SK-N-SH (cell line): ENCODE results near the gene MALAT1. TPM values are rescaled to one million over a fixed set of nuclear protein-coding genes. Genes with fewer than 3 reads are reported as not detected.

Experiments
- CTCF ChIA-PET: fragments of 300-600, 350-600 bp; formaldehyde crosslinking; extraction: SDS; loops from one replicate; lab custom pipeline; 2021; lab: Yijun Ruan, JAX
- POLR2A ChIA-PET: fragments of 350-600 bp; sonication (Branson Sonifier 250); formaldehyde crosslinking; extraction: SDS; loops from one replicate; lab custom pipeline; 2020; ENCODE audit warnings: antibody characterized with exemption, inconsistent platforms; lab: Yijun Ruan, JAX
- DNase-seq: peaks from one replicate; pipeline ENCODE4 v3.0.0; 2012
- H2AFZ ChIP-seq: fragments of 200-600 bp; sonication (generic); 2 replicates; pipeline ENCODE4 v1.8.1; 2016; ENCODE audit warnings: antibody characterized with exemption, mild to moderate bottlenecking, low read depth
- H3F3A ChIP-seq: fragments of 200-600 bp; sonication (generic); replicated peaks from 2 replicates; pipeline ENCODE3; 2016; ENCODE audit warnings: antibody characterized with exemption, mild to moderate bottlenecking; ENCODE audit not compliant: insufficient read depth
- H3K27ac ChIP-seq, 2 experiments: fragments of 200-500 bp in 1 of 2; fragments of 200-600 bp in 1 of 2; sonication (Bioruptor generic) in 1 of 2; sonication (generic), shearing (Covaris generic) in 1 of 2; 2 replicates each; pipeline versions ENCODE4 v1.5.1 to v1.6.1; 2014 to 2016; ENCODE audit warnings: low read depth in 2 of 2, inconsistent platforms in 1 of 2, low read length in 1 of 2, mild to moderate bottlenecking in 1 of 2, mixed read lengths in 1 of 2
- H3K27me3 ChIP-seq: fragments of 200-600 bp; sonication (generic), shearing (Covaris generic); 2 replicates; pipeline ENCODE4 v1.6.1; 2016; ENCODE audit warnings: mixed run types; ENCODE audit not compliant: insufficient read depth
- H3K36me3 ChIP-seq, 2 experiments: fragments of 200-500 bp in 1 of 2; fragments of 200-600 bp in 1 of 2; sonication (Bioruptor generic) in 1 of 2; sonication (generic) in 1 of 2; replicated peaks in 1 of 2; 2 replicates each; pipeline versions ENCODE3 to v1.5.1; 2014 to 2016; ENCODE audit warnings: low read length in 1 of 2, mild to moderate bottlenecking in 1 of 2; ENCODE audit not compliant: insufficient read depth in 2 of 2, control insufficient read depth in 1 of 2
- H3K4me1 ChIP-seq, 2 experiments: fragments of 200-500 bp in 1 of 2; fragments of 200-600 bp in 1 of 2; sonication (Bioruptor generic) in 1 of 2; sonication (generic), shearing (Covaris generic) in 1 of 2; 2 replicates each; pipeline versions ENCODE4 v1.5.1 to v1.6.1; 2014 to 2016; ENCODE audit warnings: low read depth in 1 of 2, low read length in 1 of 2, mixed run types in 1 of 2; ENCODE audit not compliant: insufficient read depth in 2 of 2, control insufficient read depth in 1 of 2
- H3K4me2 ChIP-seq: fragments of 200-600 bp; sonication (generic), shearing (Covaris generic); 2 replicates; pipeline ENCODE4 v1.6.1; 2017; ENCODE audit warnings: mixed run types
- H3K4me3 ChIP-seq, 2 experiments: fragments of 200-500 bp in 1 of 2; fragments of 200-600 bp in 1 of 2; sonication (Bioruptor generic) in 1 of 2; sonication (generic), shearing (Covaris generic) in 1 of 2; 2 replicates each; pipeline versions ENCODE4 v1.5.1 to v1.8.1; 2014 to 2016; ENCODE audit warnings: low read depth in 2 of 2, inconsistent platforms in 1 of 2, low read length in 1 of 2, mild to moderate bottlenecking in 1 of 2, mixed read lengths in 1 of 2, moderate library complexity in 1 of 2
- H3K79me2 ChIP-seq: fragments of 200-600 bp; sonication (generic); 2 replicates; pipeline ENCODE4 v1.8.1; 2017; ENCODE audit warnings: mild to moderate bottlenecking; ENCODE audit not compliant: insufficient read depth
- H3K9ac ChIP-seq: fragments of 200-600 bp; sonication (generic); 2 replicates; pipeline ENCODE4 v1.6.1; 2017; ENCODE audit warnings: mixed run types
- H3K9me2 ChIP-seq: fragments of 200-600 bp; sonication (generic); 2 replicates; pipeline ENCODE4 v1.6.1; 2017; ENCODE audit warnings: mixed run types
- H3K9me3 ChIP-seq: fragments of 200-600 bp; sonication (generic); 2 replicates; pipeline ENCODE4 v1.6.1; 2017; ENCODE audit warnings: mixed run types, mild to moderate bottlenecking, moderate library complexity
- H4K20me1 ChIP-seq: fragments of 200-600 bp; sonication (generic); 2 replicates; pipeline ENCODE4 v1.6.1; 2017; ENCODE audit warnings: mild to moderate bottlenecking, mixed run types; ENCODE audit not compliant: insufficient read depth
- CHD2 ChIP-seq: fragments of 150-350 bp; IDR thresholded peaks from 2 replicates; pipeline ENCODE4 v1.6.1; 2018; ENCODE audit warnings: low read length; ENCODE audit not compliant: partially characterized antibody
- ELF1 ChIP-seq: IDR thresholded peaks from 2 replicates; pipeline ENCODE4 v1.4.0; 2012
- EZH2phosphoT487 ChIP-seq: fragments of 200-600 bp; sonication (generic); IDR thresholded peaks from 2 replicates; pipeline ENCODE4 v1.6.1; 2017; ENCODE audit warnings: low read depth, mixed run types, mild to moderate bottlenecking, antibody characterized with exemption, moderate library complexity, borderline replicate concordance
- FOXM1 ChIP-seq: IDR thresholded peaks from 2 replicates; pipeline ENCODE4 v1.4.0; 2012; ENCODE audit warnings: low read depth, mild to moderate bottlenecking
- GATA2 ChIP-seq: sonication (generic); formaldehyde crosslinking; IDR thresholded peaks from 2 replicates; pipeline ENCODE4 v1.5.0; 2020; ENCODE audit warnings: mild to moderate bottlenecking, missing genetic modification reagents
- IRF3 ChIP-seq: fragments of 150-350 bp; IDR thresholded peaks from 2 replicates; pipeline ENCODE4 v1.6.1; 2016; ENCODE audit warnings: mild to moderate bottlenecking, low read depth, low read length
- MAX ChIP-seq: IDR thresholded peaks from 2 replicates; pipeline ENCODE4 v1.4.0; 2012; ENCODE audit warnings: low read depth
- MXI1 ChIP-seq: IDR thresholded peaks from 2 replicates; pipeline ENCODE4 v1.6.1; 2012; ENCODE audit warnings: mild to moderate bottlenecking, low read depth, low read length, improper control_type of control experiment
- NFIC ChIP-seq: IDR thresholded peaks from 2 replicates; pipeline ENCODE4 v1.4.0; 2012; ENCODE audit warnings: borderline replicate concordance
- POLR2AphosphoS5 ChIP-seq: IDR thresholded peaks from 2 replicates; pipeline ENCODE4 v1.6.1; 2012; ENCODE audit warnings: low read depth, low read length
- RAD21 ChIP-seq: IDR thresholded peaks from 2 replicates; pipeline ENCODE4 v1.6.1; 2012; ENCODE audit warnings: mild to moderate bottlenecking, low read length
- RCOR1 ChIP-seq: fragments of 150-350 bp; IDR thresholded peaks from 2 replicates; pipeline ENCODE4 v1.6.1; 2017; ENCODE audit warnings: antibody characterized with exemption, low read length
- RXRA ChIP-seq: IDR thresholded peaks from 2 replicates; pipeline ENCODE4 v1.4.0; 2012; ENCODE audit warnings: low read depth, mild to moderate bottlenecking, borderline replicate concordance
- TAF1 ChIP-seq: IDR thresholded peaks from 2 replicates; pipeline ENCODE4 v1.6.1; 2012; ENCODE audit warnings: low read depth, mild to moderate bottlenecking, low read length, moderate library complexity, borderline replicate concordance
- TCF12 ChIP-seq: IDR thresholded peaks from 2 replicates; pipeline ENCODE4 v1.4.0; 2012
- TEAD4 ChIP-seq: IDR thresholded peaks from 2 replicates; pipeline ENCODE4 v1.4.0; 2012; ENCODE audit warnings: mild to moderate bottlenecking, borderline replicate concordance; ENCODE audit not compliant: insufficient read depth
- USF2 ChIP-seq: fragments of 150-350 bp; IDR thresholded peaks from 2 replicates; pipeline ENCODE4 v1.6.1; 2017; ENCODE audit warnings: antibody characterized with exemption, low read length, low read depth, borderline replicate concordance
- whole genome bisulfite sequencing: methylation state at CpG from one replicate; pipeline ENCODE4 v1.1.6; 2017; ENCODE audit warnings: low lambda C conversion rate; 5-methylcytosine and 5-hydroxymethylcytosine counted together
- polyA plus RNA-seq, 3 experiments: library from polyadenylated mRNA; depleted of rRNA; stranded (reverse); fragments of >200 nt; gene quantifications; 2 replicates each; pipeline ENCODE4 v1.2.3, GENCODE V29; 2012
- TF ChIP-seq, protein P1 (sequence below): IDR thresholded peaks from 2 replicates; pipeline ENCODE4; 2012
- TF ChIP-seq, protein P2 (sequence below): fragments of 200-600 bp; sonication (generic); IDR thresholded peaks from 2 replicates; pipeline ENCODE4 v1.6.1; 2017; ENCODE audit warnings: antibody characterized with exemption, mild to moderate bottlenecking, moderate library complexity

MALAT1 gene
- polyA plus RNA-seq, 1 of the 3 experiments (the other 2 are of a cell fraction): 285 TPM

DNA sequence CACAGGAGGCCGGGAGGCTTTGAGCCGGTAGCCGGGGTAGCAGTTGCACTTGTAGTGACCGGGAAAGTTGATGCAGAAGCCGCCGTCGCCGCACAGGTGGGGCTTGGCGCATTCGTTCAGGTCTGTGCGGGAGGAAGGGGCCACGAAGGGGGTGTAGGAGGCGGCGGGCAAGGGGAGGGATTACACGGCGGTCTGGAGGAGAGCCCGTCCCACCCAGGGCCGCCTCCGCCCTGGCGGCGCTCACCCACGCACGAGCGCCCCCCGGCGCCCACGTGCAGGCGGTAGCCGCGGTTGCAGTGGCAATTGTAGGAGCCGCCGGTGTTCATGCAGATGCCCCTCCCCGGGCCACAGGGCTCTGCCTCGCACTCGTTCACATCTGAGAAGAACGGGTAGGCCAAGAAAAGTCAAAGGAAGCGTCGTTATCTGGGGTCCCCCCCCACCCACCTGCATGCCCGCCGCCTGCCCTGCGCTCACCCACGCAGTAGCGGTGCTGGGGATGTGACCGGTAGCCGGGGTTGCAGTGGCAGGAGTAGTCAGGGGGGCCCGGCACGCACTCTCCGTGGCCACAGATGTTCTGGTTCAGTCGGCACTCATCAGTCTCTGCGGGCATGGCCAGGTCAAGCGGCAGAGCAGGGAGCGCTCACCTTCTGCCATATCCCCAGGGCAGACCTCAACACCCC is 48.7 kb downstream of the MALAT1 start:
- Histone ChIP-seq H2AFZ (no peak overlapping the region), H3F3A (peaks cover 2% of the 10 kb centered on the region), H3K27ac (no peak overlapping the region), H3K79me2 (peaks cover 12% of the 10 kb centered on the region; the same call in 1 of the 2 replicates), H3K27me3 (no peaks in the 10 kb centered on the region), H3K9me2 (no peaks in the 10 kb centered on the region), H3K9me3 (no peaks in the 10 kb centered on the region), H3K4me1 (peaks cover 0 to 4% of the 10 kb centered on the region in 2 experiments; a peak in 1 of 4 replicates), H3K9ac (no peak overlapping the region), H3K36me3 (peaks cover 27 to 57% of the 10 kb centered on the region in 2 experiments), H4K20me1 (0 out of 2 replicates have a peak, but pooled peaks cover 7% of the 10 kb centered on the region), H3K4me2 (no peak overlapping the region), H3K4me3 (no peak overlapping the region)
- TF ChIP-seq IRF3 (no peak), FOXM1 (no peak), CHD2 (no peak), TCF12 (no peak), MAX (no peak), TAF1 (no peak), POLR2AphosphoS5 (no peak), ELF1 (no peak), RXRA (no peak), GATA2 (CRISPR knock-in tag) (no peak), RCOR1 (no peak), MXI1 (no peak), USF2 (no peak), TEAD4 (no peak), EZH2phosphoT487 (no peak), RAD21 (no peak), NFIC (no peak)
- TF ChIP-seq, protein P1, sequence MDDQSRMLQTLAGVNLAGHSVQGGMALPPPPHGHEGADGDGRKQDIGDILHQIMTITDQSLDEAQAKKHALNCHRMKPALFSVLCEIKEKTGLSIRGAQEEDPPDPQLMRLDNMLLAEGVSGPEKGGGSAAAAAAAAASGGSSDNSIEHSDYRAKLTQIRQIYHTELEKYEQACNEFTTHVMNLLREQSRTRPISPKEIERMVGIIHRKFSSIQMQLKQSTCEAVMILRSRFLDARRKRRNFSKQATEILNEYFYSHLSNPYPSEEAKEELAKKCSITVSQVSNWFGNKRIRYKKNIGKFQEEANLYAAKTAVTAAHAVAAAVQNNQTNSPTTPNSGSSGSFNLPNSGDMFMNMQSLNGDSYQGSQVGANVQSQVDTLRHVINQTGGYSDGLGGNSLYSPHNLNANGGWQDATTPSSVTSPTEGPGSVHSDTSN: no peak
- TF ChIP-seq, protein P2, sequence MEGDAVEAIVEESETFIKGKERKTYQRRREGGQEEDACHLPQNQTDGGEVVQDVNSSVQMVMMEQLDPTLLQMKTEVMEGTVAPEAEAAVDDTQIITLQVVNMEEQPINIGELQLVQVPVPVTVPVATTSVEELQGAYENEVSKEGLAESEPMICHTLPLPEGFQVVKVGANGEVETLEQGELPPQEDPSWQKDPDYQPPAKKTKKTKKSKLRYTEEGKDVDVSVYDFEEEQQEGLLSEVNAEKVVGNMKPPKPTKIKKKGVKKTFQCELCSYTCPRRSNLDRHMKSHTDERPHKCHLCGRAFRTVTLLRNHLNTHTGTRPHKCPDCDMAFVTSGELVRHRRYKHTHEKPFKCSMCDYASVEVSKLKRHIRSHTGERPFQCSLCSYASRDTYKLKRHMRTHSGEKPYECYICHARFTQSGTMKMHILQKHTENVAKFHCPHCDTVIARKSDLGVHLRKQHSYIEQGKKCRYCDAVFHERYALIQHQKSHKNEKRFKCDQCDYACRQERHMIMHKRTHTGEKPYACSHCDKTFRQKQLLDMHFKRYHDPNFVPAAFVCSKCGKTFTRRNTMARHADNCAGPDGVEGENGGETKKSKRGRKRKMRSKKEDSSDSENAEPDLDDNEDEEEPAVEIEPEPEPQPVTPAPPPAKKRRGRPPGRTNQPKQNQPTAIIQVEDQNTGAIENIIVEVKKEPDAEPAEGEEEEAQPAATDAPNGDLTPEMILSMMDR: no peak
- ChIA-PET CTCF (interaction anchor here (0.8 to 13.1 kb wide), 4 partner anchors 6 to 39 kb away, joined by 3 to 295 read pairs (median 46); partner anchors contain the start of genes EHBP1L1, FAM89B and ZNRD2), POLR2A (no interaction called here)
- 97% methylated on average over 44 of the region's 52 CpGs for whole genome bisulfite sequencing
- no peak for DNase-seq
